ENCODE results near the gene CNTN5. TPM values are rescaled to one million over a fixed set of nuclear protein-coding genes. Genes with fewer than 3 reads are reported as not detected.

Gene CNTN5
- total RNA-seq, 1 donor from 2014 or later: 3.2 TPM

- Mint-ChIP-seq H3K4me1 (ENCODE audit: unreplicated experiment) (no peaks in the 10 kb centered on the region), H3K36me3 (no peaks in the 10 kb centered on the region), H3K27ac (no peak overlapping the region), H3K9me3 (no peaks in the 10 kb centered on the region), H3K27me3 (peaks cover 3% of the 10 kb centered on the region), H3K4me3 (no peak overlapping the region)
- TF ChIP-seq CTCF (conservative IDR thresholded peaks at IDR 0.05): no peak
- DNase-seq (ENCODE audit: extremely low spot score, unreplicated experiment): no peak
These were observed 651.2 kb downstream of the CNTN5 start for GRCh38 chr11:99671808-99672409.

GRCh38 chr11:99676292-99676691, 655.5 kb downstream of the CNTN5 start:
- H3K27me3 Mint-ChIP-seq: peaks cover 3% of the 10 kb centered on the region
- H3K9me3 Mint-ChIP-seq: no peaks in the 10 kb centered on the region
- no peak overlapping the region for H3K27ac Mint-ChIP-seq
- no peaks in the 10 kb centered on the region for H3K36me3 Mint-ChIP-seq
- no peaks in the 10 kb centered on the region for H3K4me1 Mint-ChIP-seq (ENCODE audit: unreplicated experiment)
- no peak for TF ChIP-seq CTCF (conservative IDR thresholded peaks at IDR 0.05)
- no peak overlapping the region for H3K4me3 Mint-ChIP-seq
- DNase-seq (ENCODE audit: extremely low spot score, unreplicated experiment): no peak

GRCh38 chr11:99682171-99682570, 661.4 kb downstream of the CNTN5 start:
- Mint-ChIP-seq H3K27me3 (no peaks in the 10 kb centered on the region), H3K9me3 (no peaks in the 10 kb centered on the region), H3K36me3 (no peaks in the 10 kb centered on the region), H3K4me3 (no peak overlapping the region), H3K27ac (no peak overlapping the region), H3K4me1 (ENCODE audit: unreplicated experiment) (no peaks in the 10 kb centered on the region)
- DNase-seq (ENCODE audit: extremely low spot score, unreplicated experiment): no peak
- TF ChIP-seq CTCF (conservative IDR thresholded peaks at IDR 0.05): no peak

GRCh38 chr11:99682646-99683045, 661.9 kb downstream of the CNTN5 start:
- no peak for TF ChIP-seq CTCF (conservative IDR thresholded peaks at IDR 0.05)
- Mint-ChIP-seq H3K4me3 (no peak overlapping the region), H3K27ac (no peak overlapping the region), H3K27me3 (no peaks in the 10 kb centered on the region), H3K4me1 (ENCODE audit: unreplicated experiment) (no peaks in the 10 kb centered on the region), H3K9me3 (no peaks in the 10 kb centered on the region), H3K36me3 (no peaks in the 10 kb centered on the region)
- no peak for DNase-seq (ENCODE audit: extremely low spot score, unreplicated experiment)

GRCh38 chr11:99683933-99684332, 663.2 kb downstream of the CNTN5 start:
- H3K9me3 Mint-ChIP-seq: no peaks in the 10 kb centered on the region
- H3K27ac Mint-ChIP-seq: no peak overlapping the region
- no peaks in the 10 kb centered on the region for H3K27me3 Mint-ChIP-seq
- no peak overlapping the region for H3K4me3 Mint-ChIP-seq
- DNase-seq (ENCODE audit: extremely low spot score, unreplicated experiment): no peak
- H3K36me3 Mint-ChIP-seq: no peaks in the 10 kb centered on the region
- no peaks in the 10 kb centered on the region for H3K4me1 Mint-ChIP-seq (ENCODE audit: unreplicated experiment)
- TF ChIP-seq CTCF (conservative IDR thresholded peaks at IDR 0.05): no peak

GRCh38 chr11:99686838-99687237, 666.1 kb downstream of the CNTN5 start:
- H3K36me3 Mint-ChIP-seq: no peaks in the 10 kb centered on the region
- H3K9me3 Mint-ChIP-seq: peaks cover 6% of the 10 kb centered on the region
- H3K27me3 Mint-ChIP-seq: no peaks in the 10 kb centered on the region
- no peak for TF ChIP-seq CTCF (conservative IDR thresholded peaks at IDR 0.05)
- H3K27ac Mint-ChIP-seq: no peak overlapping the region
- DNase-seq (ENCODE audit: extremely low spot score, unreplicated experiment): no peak
- H3K4me3 Mint-ChIP-seq: no peak overlapping the region
- no peaks in the 10 kb centered on the region for H3K4me1 Mint-ChIP-seq (ENCODE audit: unreplicated experiment)
